Parathyroid adenoma (tissue), 2 donors: ENCODE results near the gene GMEB2.
A peak's percentile ranks its signal among the peaks of the same experiment; 100 is the strongest.

ENCODE experiments used
- H2AFZ ChIP-seq: fragments of 300-600 bp; sonication (generic); one replicate; pipeline ENCODE4 v1.7.0; 2017; ENCODE audit warnings: antibody characterized with exemption, mild to moderate bottlenecking
- H3K27ac ChIP-seq: fragments of 300-600 bp; sonication (generic); one replicate; pipeline ENCODE4 v1.7.0; 2017
- H3K27me3 ChIP-seq: fragments of 300-600 bp; sonication (generic); one replicate; pipeline ENCODE4 v1.7.0; 2017; ENCODE audit warnings: low read length; ENCODE audit not compliant: control insufficient read depth, insufficient read depth
- H3K36me3 ChIP-seq: fragments of 300-600 bp; sonication (generic); one replicate; pipeline ENCODE4 v1.7.0; 2017; ENCODE audit warnings: low read length; ENCODE audit not compliant: control insufficient read depth, insufficient read depth
- H3K4me1 ChIP-seq: fragments of 300-600 bp; sonication (generic); one replicate; pipeline ENCODE4 v1.7.0; 2017; ENCODE audit warnings: control low read depth
- H3K4me2 ChIP-seq: fragments of 300-600 bp; sonication (generic); one replicate; pipeline ENCODE4 v1.7.0; 2017; ENCODE audit warnings: low read length
- H3K4me3 ChIP-seq: fragments of 300-600 bp; sonication (generic); one replicate; pipeline ENCODE4 v1.7.0; 2017; ENCODE audit warnings: low read depth, low read length
- H3K79me2 ChIP-seq: fragments of 300-600 bp; sonication (generic); one replicate; pipeline ENCODE4 v1.7.0; 2017; ENCODE audit warnings: control low read depth
- H3K9ac ChIP-seq: fragments of 300-600 bp; sonication (generic); one replicate; pipeline ENCODE4 v1.7.0; 2017; ENCODE audit warnings: mild to moderate bottlenecking
- H3K9me3 ChIP-seq: fragments of 300-600 bp; sonication (generic); one replicate; pipeline ENCODE4 v1.7.0; 2017; ENCODE audit warnings: low read length; ENCODE audit not compliant: control insufficient read depth
- TF ChIP-seq, protein P1 (sequence below): fragments of 300-600 bp; sonication (generic); IDR thresholded peaks from one replicate; pipeline ENCODE4 v1.7.0; 2017; ENCODE audit warnings: antibody characterized with exemption, mild to moderate bottlenecking
- donor health status: primary hyperparathyroidism.

The GMEB2 gene

DNA sequence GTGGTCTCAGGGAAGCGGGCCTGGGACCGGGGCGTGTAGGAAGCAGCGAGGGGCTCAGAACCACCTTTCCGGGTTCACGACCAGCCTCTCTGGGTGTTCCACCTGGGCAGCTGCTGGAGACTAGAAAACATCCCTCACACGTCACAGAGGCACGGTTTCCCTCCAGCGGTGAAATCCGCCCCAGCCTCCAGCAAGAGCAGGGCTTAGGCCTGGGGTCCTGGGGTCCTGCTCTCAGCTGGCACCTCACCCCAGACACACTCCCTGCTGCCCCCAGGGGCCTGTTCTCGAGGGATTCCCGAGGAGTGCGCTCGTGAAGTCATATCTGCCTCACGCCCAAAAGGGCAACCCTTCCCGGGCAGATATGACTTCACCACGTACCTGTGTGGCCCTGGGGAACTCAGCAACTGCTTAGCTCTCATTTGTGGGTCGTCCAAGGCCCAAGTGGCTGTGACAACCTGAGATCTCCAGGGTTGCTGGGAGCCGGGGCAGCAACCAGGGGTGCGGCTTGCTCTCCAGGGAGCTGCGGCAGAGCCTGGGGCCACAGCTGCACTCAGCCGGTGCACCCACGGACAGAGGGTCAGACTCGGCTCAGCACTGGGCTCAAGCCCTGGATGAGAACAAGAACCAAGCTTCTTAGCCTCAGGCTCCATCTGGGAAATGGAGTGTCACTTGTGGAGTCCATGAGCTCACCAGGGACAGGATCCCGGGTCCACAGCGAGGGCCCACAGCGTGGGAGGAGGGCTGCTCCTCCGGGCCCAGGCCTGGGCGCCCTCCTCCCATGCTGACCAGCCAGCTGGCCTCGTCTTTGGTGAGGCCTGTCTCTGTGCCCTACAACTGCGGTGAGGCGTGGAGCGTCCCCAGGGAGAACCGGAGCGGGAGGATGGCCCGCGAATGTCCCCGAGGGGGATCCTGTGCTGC lies 72.3 kb downstream of the GMEB2 start:
- H3K4me3 ChIP-seq, result no peak overlapping the region
- H2AFZ ChIP-seq, result no peak overlapping the region
- H3K27me3 ChIP-seq, result no peaks in the 10 kb centered on the region
- H3K4me2 ChIP-seq, result no peak overlapping the region
- TF ChIP-seq, protein P1, sequence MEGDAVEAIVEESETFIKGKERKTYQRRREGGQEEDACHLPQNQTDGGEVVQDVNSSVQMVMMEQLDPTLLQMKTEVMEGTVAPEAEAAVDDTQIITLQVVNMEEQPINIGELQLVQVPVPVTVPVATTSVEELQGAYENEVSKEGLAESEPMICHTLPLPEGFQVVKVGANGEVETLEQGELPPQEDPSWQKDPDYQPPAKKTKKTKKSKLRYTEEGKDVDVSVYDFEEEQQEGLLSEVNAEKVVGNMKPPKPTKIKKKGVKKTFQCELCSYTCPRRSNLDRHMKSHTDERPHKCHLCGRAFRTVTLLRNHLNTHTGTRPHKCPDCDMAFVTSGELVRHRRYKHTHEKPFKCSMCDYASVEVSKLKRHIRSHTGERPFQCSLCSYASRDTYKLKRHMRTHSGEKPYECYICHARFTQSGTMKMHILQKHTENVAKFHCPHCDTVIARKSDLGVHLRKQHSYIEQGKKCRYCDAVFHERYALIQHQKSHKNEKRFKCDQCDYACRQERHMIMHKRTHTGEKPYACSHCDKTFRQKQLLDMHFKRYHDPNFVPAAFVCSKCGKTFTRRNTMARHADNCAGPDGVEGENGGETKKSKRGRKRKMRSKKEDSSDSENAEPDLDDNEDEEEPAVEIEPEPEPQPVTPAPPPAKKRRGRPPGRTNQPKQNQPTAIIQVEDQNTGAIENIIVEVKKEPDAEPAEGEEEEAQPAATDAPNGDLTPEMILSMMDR, result no peak
- no peak overlapping the region for H3K9ac ChIP-seq
- H3K79me2 ChIP-seq, result no peaks in the 10 kb centered on the region
- no peaks in the 10 kb centered on the region for H3K9me3 ChIP-seq
- no peaks in the 10 kb centered on the region for H3K36me3 ChIP-seq
- H3K4me1 ChIP-seq, result peaks cover 4% of the 10 kb centered on the region
- H3K27ac ChIP-seq, result no peak overlapping the region

DNA sequence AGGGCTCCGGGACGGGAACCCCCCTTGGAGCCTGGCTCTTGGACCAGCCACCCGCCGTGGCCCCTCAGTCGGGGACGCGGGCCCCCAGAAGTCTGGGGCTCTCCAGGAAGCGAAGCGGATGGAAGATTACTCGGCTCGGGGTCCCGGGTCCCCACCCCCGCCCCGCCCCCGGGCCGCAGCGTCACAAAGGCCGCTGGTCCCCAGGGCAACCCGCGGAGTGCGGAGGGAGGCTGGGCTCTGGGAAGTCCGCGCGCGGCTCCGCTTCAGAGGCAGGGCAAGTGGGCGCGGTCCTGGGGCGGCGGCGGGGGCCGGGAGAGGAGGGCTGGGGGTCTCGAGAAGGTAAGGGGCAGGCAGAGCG lies 73.0 kb downstream of the GMEB2 start, which contains the start of gene FNDC11:
TSS of gene FNDC11 (plus strand) at position 227 of the 358 bp plus-strand sequence. CDS start 1,505 bp downstream, outside the sequence.
- Histone ChIP-seq H3K9me3 (no peaks in the 10 kb centered on the region), H3K4me2 (peak within 1 kb of the TSS; percentile 70), H2AFZ (peak within 1 kb of the TSS; percentile 55), H3K4me1 (peaks cover 4% of the 10 kb centered on the region), H3K4me3 (peak within 1 kb of the TSS; percentile 18), H3K79me2 (no peaks in the 10 kb centered on the region), H3K36me3 (no peaks in the 10 kb centered on the region), H3K9ac (no peak within 1 kb of the TSS), H3K27ac (no peak within 1 kb of the TSS), H3K27me3 (no peaks in the 10 kb centered on the region)
- TF ChIP-seq, protein P1, result no peak

- Histone ChIP-seq H3K4me1 (peaks cover 4% of the 10 kb centered on the region), H3K4me3 (peak overlapping the region; percentile 18), H2AFZ (peak overlapping the region; percentile 55), H3K9ac (no peak overlapping the region), H3K36me3 (no peaks in the 10 kb centered on the region), H3K9me3 (no peaks in the 10 kb centered on the region), H3K4me2 (peak overlapping the region; percentile 70), H3K27me3 (no peaks in the 10 kb centered on the region), H3K27ac (no peak overlapping the region), H3K79me2 (no peaks in the 10 kb centered on the region)
- TF ChIP-seq, protein P1, result no peak
Measured at GRCh38 chr20:63553251-63553932, 73.5 kb downstream of the GMEB2 start.

- H3K4me3 ChIP-seq, result no peak overlapping the region
- H3K27ac ChIP-seq, result no peak overlapping the region
Measured at GRCh38 chr20:63552481-63553249, 74.2 kb downstream of the GMEB2 start.

More at GRCh38 chr20:63552481-63553249, 74.2 kb downstream of the GMEB2 start:
- Histone ChIP-seq H3K36me3 (no peaks in the 10 kb centered on the region), H3K9ac (no peak overlapping the region), H3K4me2 (no peak overlapping the region), H3K79me2 (no peaks in the 10 kb centered on the region), H2AFZ (peak overlapping the region; percentile 22), H3K27me3 (no peaks in the 10 kb centered on the region), H3K4me1 (peaks cover 4% of the 10 kb centered on the region), H3K9me3 (no peaks in the 10 kb centered on the region)
- TF ChIP-seq, protein P1, result no peak
